ENCODE measurements around the gene CYP11A1. TPM values are rescaled to one million over a fixed set of nuclear protein-coding genes. Genes with fewer than 3 reads are reported as not detected.
A peak's percentile ranks its signal among the peaks of the same experiment; 100 is the strongest.

The CYP11A1 gene
- total and polyA plus RNA-seq, 3 experiments from 2014 or later = not detected

DNA sequence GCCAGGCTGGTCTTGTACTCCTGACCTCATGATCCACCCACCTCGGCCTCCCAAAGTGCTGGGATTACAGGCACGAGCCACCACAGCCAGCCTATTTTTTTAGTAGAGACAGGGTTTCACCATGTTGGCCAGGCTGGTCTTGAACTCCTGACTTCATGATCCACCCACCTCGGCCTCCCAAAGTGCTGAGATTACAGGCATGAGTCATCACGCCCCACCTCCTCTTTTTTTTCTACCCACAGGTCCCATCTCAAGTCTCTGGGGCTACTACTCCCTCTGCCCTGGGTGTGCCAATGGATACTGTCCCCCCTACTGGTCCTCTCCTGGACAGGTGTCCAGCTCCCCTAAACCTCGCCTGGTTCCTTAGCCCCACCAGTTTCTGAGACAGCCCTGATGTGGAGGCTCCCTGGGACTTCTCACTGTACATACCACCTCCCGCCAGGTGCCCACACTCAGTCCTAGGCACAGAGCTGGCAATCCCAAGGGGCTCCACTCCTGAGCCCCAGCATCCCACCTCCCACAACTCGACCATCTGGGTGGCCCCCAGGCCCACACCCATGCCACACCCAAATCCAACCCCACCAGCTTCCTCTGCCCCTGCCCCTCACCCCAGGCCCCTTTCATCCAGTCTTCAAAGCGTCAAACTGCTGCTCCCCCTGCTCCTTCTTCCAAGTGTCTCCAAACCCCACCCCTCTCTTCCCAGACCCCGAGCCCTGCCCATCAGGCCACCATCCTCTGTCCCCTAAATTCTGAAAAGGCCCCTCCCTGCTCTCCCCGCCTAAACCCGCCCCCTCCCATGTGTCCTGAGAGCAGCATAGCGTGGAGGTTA is 13.1 kb upstream of the CYP11A1 start:
- CTCF ChIA-PET = interaction anchor here (0.7 to 6.1 kb wide), 7 partner anchors 8 to 1859 kb away, joined by 3 to 163 read pairs (median 35); partner anchors contain the start of gene SEMA7A
- no peaks in the 10 kb centered on the region for H3K9me3 ChIP-seq (ENCODE audit: low read length)
- H3K4me1 Mint-ChIP-seq = peaks cover 23 to 35% (median 26%) of the 10 kb centered on the region in 3 donors
- peak in 1 of 5 donors; percentile 32 for DNase-seq
- peaks cover 0 to 3% of the 10 kb centered on the region in 2 donors for H3K27me3 Mint-ChIP-seq
- no peak overlapping the region for H3K4me3 ChIP-seq (ENCODE audit: low read length)
- H3K4me3 Mint-ChIP-seq = no peak overlapping the region
- H3K27me3 ChIP-seq (ENCODE audit: insufficient read depth, low read length, poor library complexity, severe bottlenecking) = no peaks in the 10 kb centered on the region
- H3K27ac ChIP-seq (ENCODE audit: low read depth, low read length) = no peak overlapping the region
- no peak overlapping the region for H3K27ac Mint-ChIP-seq
- H3K36me3 Mint-ChIP-seq = no peaks in the 10 kb centered on the region
- no peaks in the 10 kb centered on the region for H3K36me3 ChIP-seq (ENCODE audit: insufficient read depth, low read length)
- H3K9me3 Mint-ChIP-seq = no peaks in the 10 kb centered on the region
- POLR2A ChIA-PET = interaction anchor here (0.6 to 0.7 kb wide), 2 partner anchors 92 to 160 kb away, joined by 3 to 5 read pairs; no protein-coding TSS in a partner anchor
- peaks cover 27% of the 10 kb centered on the region for H3K4me1 ChIP-seq (ENCODE audit: insufficient read depth, low read length)

DNA sequence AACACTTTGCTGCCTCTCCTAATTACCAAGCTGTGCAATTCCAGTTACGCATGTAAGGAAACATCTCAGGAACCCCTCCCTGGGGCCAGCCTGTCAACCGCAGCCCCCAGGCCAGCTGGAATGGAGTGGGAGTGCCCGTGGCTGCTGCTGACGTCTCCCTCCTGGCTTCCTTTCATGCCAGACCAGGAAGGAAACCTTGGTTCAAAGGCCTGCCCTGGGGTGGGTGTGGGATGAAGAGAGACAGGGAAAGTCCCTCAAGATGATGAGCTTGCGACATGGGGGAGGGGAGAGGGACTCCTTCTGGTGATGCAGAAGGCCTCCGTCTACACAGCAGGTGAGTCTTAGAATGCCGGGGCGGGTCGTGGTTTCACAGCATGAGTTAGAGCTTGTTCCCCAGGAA is 11.4 kb upstream of the CYP11A1 start:
- CTCF ChIA-PET = interaction anchor here (0.7 to 1.7 kb wide), 9 partner anchors 11 to 392 kb away, joined by 3 to 5 read pairs (median 3); partner anchors contain the start of gene CYP11A1
- peaks cover 19% of the 10 kb centered on the region for H3K4me1 ChIP-seq (ENCODE audit: insufficient read depth, low read length)

DNA sequence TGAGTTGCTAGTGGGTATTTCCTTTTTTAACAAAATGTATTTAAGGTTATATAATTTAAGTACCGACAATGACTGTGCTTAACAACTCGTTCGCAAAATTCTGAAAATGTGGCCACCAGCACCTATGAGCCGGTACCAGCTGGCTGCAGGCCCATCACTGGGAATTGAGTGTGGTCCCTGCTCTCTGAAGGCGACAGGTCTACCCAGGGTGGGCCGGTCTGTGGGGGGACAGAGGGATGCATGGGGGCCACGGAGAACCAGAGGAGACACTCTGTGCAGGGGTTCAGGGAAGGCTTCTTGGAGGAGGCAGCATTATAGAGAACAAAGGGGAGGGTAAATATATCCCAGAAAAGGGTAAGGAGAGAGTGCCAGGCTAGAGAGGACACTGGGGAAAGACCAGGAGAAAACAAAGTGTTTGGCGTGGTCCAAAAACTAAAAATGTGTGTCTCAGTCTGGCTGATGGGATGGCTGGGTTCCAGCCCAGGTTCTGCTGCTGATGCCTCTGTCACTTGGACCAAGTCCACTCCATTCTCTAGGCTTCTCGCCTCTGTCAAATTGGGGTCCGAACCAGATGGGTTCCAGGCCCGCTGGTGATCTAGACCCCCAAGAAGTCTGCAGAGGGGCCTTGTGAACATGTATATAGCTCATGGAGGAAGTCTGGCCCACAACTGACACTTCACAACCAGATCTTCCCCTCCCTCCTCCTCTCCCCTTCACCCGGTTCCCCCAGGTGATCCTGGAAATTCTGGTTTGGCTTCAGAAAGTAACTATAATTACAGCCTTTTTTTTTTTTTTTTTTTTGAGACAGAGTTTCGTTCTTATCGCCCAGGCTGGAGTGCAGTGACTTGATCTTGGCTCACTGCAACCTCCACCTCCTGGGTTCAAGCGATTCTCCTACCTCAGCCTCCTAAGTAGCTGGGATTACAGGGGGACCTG is 10.7 kb upstream of the CYP11A1 start:
- Mint-ChIP-seq H3K27me3 (peaks cover 0 to 3% of the 10 kb centered on the region in 2 donors), H3K9me3 (no peaks in the 10 kb centered on the region), H3K4me1 (peaks cover 11 to 26% (median 19%) of the 10 kb centered on the region in 3 donors), H3K4me3 (no peak overlapping the region), H3K36me3 (no peaks in the 10 kb centered on the region), H3K27ac (peak overlapping the region in 1 of 8 donors; percentile 42)
- H3K4me3 ChIP-seq (ENCODE audit: low read length) = no peak overlapping the region
- DNase-seq = no peak
- ChIA-PET POLR2A (no interaction called here), CTCF (interaction anchor here (0.7 to 1.7 kb wide), 9 partner anchors 10 to 392 kb away, joined by 3 to 6 read pairs (median 4); partner anchors contain the start of gene CYP11A1)
- H3K27ac ChIP-seq (ENCODE audit: low read depth, low read length) = no peak overlapping the region
- H3K27me3 ChIP-seq (ENCODE audit: insufficient read depth, low read length, poor library complexity, severe bottlenecking) = no peaks in the 10 kb centered on the region
- H3K36me3 ChIP-seq (ENCODE audit: insufficient read depth, low read length) = no peaks in the 10 kb centered on the region
- H3K4me1 ChIP-seq (ENCODE audit: insufficient read depth, low read length) = peaks cover 12% of the 10 kb centered on the region
- H3K9me3 ChIP-seq (ENCODE audit: low read length) = no peaks in the 10 kb centered on the region

More for the DNA sequence above, 11.4 kb upstream of the CYP11A1 start:
- H3K9me3 ChIP-seq (ENCODE audit: low read length) = no peaks in the 10 kb centered on the region
- Mint-ChIP-seq H3K4me1 (peaks cover 16 to 30% (median 20%) of the 10 kb centered on the region in 3 donors), H3K36me3 (no peaks in the 10 kb centered on the region), H3K9me3 (no peaks in the 10 kb centered on the region), H3K4me3 (no peak overlapping the region), H3K27me3 (peaks cover 0 to 3% of the 10 kb centered on the region in 2 donors), H3K27ac (no peak overlapping the region)
- POLR2A ChIA-PET = no interaction called here
- no peak overlapping the region for H3K4me3 ChIP-seq (ENCODE audit: low read length)
- peak in 1 of 5 donors; percentile 17 for DNase-seq
- H3K27ac ChIP-seq (ENCODE audit: low read depth, low read length) = no peak overlapping the region
- no peaks in the 10 kb centered on the region for H3K36me3 ChIP-seq (ENCODE audit: insufficient read depth, low read length)
- H3K27me3 ChIP-seq (ENCODE audit: insufficient read depth, low read length, poor library complexity, severe bottlenecking) = no peaks in the 10 kb centered on the region

DNA sequence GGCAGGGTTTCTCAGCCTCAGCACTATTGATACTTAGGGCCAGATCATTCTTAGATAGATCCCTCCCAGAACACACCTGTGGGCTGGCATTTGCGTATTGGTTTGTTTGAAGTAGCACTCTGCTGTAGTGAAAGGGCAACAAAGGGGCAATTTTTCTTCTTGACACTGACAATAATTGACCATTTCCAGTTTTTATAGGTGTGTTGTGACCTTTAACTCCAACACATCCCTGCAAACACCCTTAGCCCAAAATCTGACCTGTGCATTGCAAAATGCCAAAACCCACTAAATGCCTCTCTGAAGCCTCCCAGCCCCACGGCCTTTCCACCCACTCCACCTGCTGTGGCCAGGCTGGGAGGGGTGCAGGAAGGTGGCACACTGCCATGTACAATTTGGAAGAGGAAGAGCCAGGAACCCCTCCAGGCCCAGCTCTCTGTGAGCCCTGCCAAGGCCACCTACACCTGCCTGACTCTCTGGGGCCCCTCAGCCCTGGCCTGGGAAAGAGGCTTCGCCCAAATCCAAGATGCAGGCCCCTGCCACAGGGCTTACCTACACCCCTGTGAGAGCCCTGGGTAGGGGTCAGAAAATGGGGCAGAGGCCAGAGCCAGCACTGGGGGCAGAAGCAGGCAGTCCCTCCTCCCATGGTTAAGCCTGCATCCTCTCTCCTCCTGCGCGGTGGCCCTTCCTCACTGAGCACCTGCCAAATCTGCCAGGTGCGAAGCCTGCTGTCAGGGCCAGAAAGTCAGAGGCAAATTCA is 9.6 kb upstream of the CYP11A1 start:
- H3K9me3 ChIP-seq (ENCODE audit: low read length) = no peaks in the 10 kb centered on the region
- H3K27ac ChIP-seq (ENCODE audit: low read depth, low read length) = no peak overlapping the region
- peaks cover 0 to 3% of the 10 kb centered on the region in 2 donors for H3K27me3 Mint-ChIP-seq
- no peaks in the 10 kb centered on the region for H3K36me3 Mint-ChIP-seq
- peak overlapping the region in 1 of 8 donors; percentile 11 for H3K27ac Mint-ChIP-seq
- no peaks in the 10 kb centered on the region for H3K9me3 Mint-ChIP-seq
- ChIA-PET POLR2A (no interaction called here), CTCF (interaction anchor here (1.1 to 3.2 kb wide), 5 partner anchors 34 to 65 kb away, joined by 3 to 37 read pairs (median 6); no protein-coding TSS in a partner anchor)
- DNase-seq = no peak
- no peak overlapping the region for H3K4me3 Mint-ChIP-seq
- H3K36me3 ChIP-seq (ENCODE audit: insufficient read depth, low read length) = no peaks in the 10 kb centered on the region
- peaks cover 10% of the 10 kb centered on the region for H3K4me1 ChIP-seq (ENCODE audit: insufficient read depth, low read length)
- H3K4me1 Mint-ChIP-seq = peaks cover 11 to 15% (median 13%) of the 10 kb centered on the region in 3 donors
- no peak overlapping the region for H3K4me3 ChIP-seq (ENCODE audit: low read length)
- no peaks in the 10 kb centered on the region for H3K27me3 ChIP-seq (ENCODE audit: insufficient read depth, low read length, poor library complexity, severe bottlenecking)

DNA sequence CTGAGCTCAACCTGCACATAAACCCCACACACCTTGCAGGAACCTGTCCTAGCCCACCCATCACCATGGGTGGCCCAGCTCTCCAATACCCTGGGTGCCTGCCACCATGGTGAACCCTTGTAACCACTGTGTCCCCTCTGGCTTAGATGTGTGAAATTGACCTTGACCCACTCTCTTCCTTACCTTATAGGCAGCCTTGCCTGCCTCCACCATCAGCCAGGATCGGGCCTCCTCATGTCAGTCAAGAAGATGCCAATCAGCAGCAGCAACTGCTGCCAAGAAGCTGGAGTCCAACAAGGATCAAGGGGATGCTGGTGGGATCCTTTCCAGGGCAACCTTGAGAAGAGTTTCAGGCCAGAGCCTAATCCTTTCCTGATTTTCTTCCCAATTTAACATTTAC is 8.8 kb upstream of the CYP11A1 start:
- CTCF ChIA-PET = interaction anchor here (0.9 to 3.2 kb wide), 11 partner anchors 9 to 114 kb away, joined by 3 to 37 read pairs (median 3); no protein-coding TSS in a partner anchor
- POLR2A ChIA-PET = interaction anchor here (1.0 kb wide), 1 partner anchor 63 kb away, joined by 3 read pairs; no protein-coding TSS in a partner anchor

DNA sequence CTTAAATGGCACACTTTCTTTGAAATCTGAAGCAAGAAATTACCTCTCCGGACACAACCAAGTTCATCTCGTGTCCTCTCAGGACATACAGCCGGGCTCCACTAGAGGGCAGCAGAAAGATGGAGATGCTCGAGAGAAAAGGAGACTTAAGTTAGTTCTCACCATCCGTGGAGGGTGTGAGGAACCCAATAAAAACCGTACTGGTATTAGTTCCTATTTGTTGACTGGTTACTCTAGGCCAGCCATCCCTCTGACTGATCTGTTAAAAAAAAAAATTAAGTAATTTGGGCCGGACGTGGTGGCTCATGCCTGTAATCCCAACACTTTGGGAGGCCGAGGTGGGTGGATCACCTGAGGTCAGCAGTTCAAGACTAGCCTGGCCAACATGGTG is 7.9 kb upstream of the CYP11A1 start:
- ChIA-PET CTCF (interaction anchor here (0.9 to 4.4 kb wide), 18 partner anchors 8 to 412 kb away, joined by 3 to 37 read pairs (median 5); no protein-coding TSS in a partner anchor), POLR2A (interaction anchor here (1.0 to 1.4 kb wide), 2 partner anchors 64 to 86 kb away, joined by 3 to 13 read pairs; partner anchors contain the start of gene UBL7)
- Histone ChIP-seq H3K4me1 (ENCODE audit: insufficient read depth, low read length) (peaks cover 10% of the 10 kb centered on the region), H3K4me3 (ENCODE audit: low read length) (peak overlapping the region; percentile 85), H3K36me3 (ENCODE audit: insufficient read depth, low read length) (no peaks in the 10 kb centered on the region), H3K27ac (ENCODE audit: low read depth, low read length) (no peak overlapping the region), H3K27me3 (ENCODE audit: insufficient read depth, low read length, poor library complexity, severe bottlenecking) (no peaks in the 10 kb centered on the region), H3K9me3 (ENCODE audit: low read length) (no peaks in the 10 kb centered on the region)
- H3K27me3 Mint-ChIP-seq = peaks cover 0 to 6% of the 10 kb centered on the region in 2 donors
- peaks cover 11 to 15% (median 13%) of the 10 kb centered on the region in 3 donors for H3K4me1 Mint-ChIP-seq
- H3K4me3 Mint-ChIP-seq = peak overlapping the region; percentile 66 to 95 (median 82)
- H3K9me3 Mint-ChIP-seq = no peaks in the 10 kb centered on the region
- peak overlapping the region; percentile 23 to 75 (median 50) for H3K27ac Mint-ChIP-seq
- no peaks in the 10 kb centered on the region for H3K36me3 Mint-ChIP-seq
- peak; percentile 66 to 87 (median 72) for DNase-seq

More for the DNA sequence above, 8.8 kb upstream of the CYP11A1 start:
- peaks cover 0 to 2% of the 10 kb centered on the region in 2 donors for H3K27me3 Mint-ChIP-seq
- H3K9me3 Mint-ChIP-seq = no peaks in the 10 kb centered on the region
- Histone ChIP-seq H3K27me3 (ENCODE audit: insufficient read depth, low read length, poor library complexity, severe bottlenecking) (no peaks in the 10 kb centered on the region), H3K9me3 (ENCODE audit: low read length) (no peaks in the 10 kb centered on the region), H3K27ac (ENCODE audit: low read depth, low read length) (no peak overlapping the region), H3K4me3 (ENCODE audit: low read length) (no peak overlapping the region), H3K4me1 (ENCODE audit: insufficient read depth, low read length) (peaks cover 10% of the 10 kb centered on the region), H3K36me3 (ENCODE audit: insufficient read depth, low read length) (no peaks in the 10 kb centered on the region)
- H3K27ac Mint-ChIP-seq = no peak overlapping the region
- DNase-seq = no peak
- H3K4me1 Mint-ChIP-seq = peaks cover 11 to 15% (median 13%) of the 10 kb centered on the region in 3 donors
- no peaks in the 10 kb centered on the region for H3K36me3 Mint-ChIP-seq
- no peak overlapping the region for H3K4me3 Mint-ChIP-seq

All from CD8-positive, alpha-beta memory T cell (primary cell).